PFSK-1 (cell line): ENCODE results near the gene FASTK.

Source experiments
- FOXP2 ChIP-seq: optimal IDR thresholded peaks from 2 replicates; pipeline ENCODE3; 2011; ENCODE audit warnings: borderline replicate concordance, control low read depth, inconsistent platforms; ENCODE audit not compliant: insufficient read depth; ENCODE audit errors: extremely low read length, extremely low read depth
- POLR2AphosphoS5 ChIP-seq: IDR thresholded peaks from 2 replicates; pipeline ENCODE4 v1.6.1; 2012; ENCODE audit warnings: low read depth, mild to moderate bottlenecking, control low read depth, low read length, moderate library complexity
- SIN3A ChIP-seq: IDR thresholded peaks from 2 replicates; pipeline ENCODE4 v1.6.1; 2012; ENCODE audit warnings: mild to moderate bottlenecking, low read length, moderate library complexity, borderline replicate concordance; ENCODE audit not compliant: insufficient read depth
- TAF1 ChIP-seq: IDR thresholded peaks from 2 replicates; pipeline ENCODE4 v1.6.1; 2012; ENCODE audit warnings: low read length, control low read depth, borderline replicate concordance; ENCODE audit not compliant: insufficient read depth
- TF ChIP-seq, protein P1 (sequence below), 2 experiments: IDR thresholded peaks; 2 replicates each; pipeline versions ENCODE4 v1.6.1 to v1.8.0; 2011 to 2012; ENCODE audit warnings: low read depth in 2 of 2, low read length in 2 of 2, control low read depth in 1 of 2, inconsistent platforms in 1 of 2, mild to moderate bottlenecking in 1 of 2, moderate library complexity in 1 of 2; ENCODE audit not compliant: insufficient read depth in 1 of 2

Gene FASTK

DNA sequence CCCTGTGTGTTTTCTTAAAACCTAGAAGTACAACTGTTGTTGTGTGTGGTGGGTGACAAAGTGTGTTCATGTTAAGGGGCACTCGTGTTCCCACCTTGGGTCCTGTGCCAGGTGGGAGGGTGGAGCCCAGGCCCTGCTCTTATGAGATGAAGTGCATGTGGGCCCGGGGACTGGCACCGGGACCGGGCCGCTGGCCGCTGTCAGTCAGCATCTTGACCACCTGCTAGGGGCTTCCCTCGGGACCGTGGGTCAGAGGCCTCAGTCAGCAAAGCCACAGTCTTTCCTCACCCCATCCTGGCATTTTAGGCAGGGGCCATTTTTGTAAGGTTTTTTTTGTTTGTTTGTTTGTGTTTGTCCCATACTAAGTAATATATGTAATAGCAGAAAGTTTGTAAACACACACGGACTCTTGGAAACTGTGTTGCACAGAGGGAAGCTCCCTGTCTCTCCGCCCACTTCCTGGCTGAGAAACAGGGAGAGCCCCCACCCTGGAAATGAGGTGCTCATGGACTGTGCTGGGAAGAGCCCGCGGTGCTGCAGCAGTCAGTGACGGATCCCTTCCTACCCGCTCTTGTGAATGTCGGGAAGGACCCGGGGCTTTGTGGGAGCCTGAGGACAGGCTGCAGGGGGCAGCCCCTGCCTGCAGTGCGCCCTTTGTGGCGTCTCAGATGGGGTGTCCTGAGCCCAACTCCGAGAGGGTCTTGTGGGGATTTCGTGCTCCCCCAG, 19.0 kb upstream of the FASTK start:
- no peak for TF ChIP-seq TAF1
- TF ChIP-seq FOXP2, result no peak
- TF ChIP-seq, protein P1, sequence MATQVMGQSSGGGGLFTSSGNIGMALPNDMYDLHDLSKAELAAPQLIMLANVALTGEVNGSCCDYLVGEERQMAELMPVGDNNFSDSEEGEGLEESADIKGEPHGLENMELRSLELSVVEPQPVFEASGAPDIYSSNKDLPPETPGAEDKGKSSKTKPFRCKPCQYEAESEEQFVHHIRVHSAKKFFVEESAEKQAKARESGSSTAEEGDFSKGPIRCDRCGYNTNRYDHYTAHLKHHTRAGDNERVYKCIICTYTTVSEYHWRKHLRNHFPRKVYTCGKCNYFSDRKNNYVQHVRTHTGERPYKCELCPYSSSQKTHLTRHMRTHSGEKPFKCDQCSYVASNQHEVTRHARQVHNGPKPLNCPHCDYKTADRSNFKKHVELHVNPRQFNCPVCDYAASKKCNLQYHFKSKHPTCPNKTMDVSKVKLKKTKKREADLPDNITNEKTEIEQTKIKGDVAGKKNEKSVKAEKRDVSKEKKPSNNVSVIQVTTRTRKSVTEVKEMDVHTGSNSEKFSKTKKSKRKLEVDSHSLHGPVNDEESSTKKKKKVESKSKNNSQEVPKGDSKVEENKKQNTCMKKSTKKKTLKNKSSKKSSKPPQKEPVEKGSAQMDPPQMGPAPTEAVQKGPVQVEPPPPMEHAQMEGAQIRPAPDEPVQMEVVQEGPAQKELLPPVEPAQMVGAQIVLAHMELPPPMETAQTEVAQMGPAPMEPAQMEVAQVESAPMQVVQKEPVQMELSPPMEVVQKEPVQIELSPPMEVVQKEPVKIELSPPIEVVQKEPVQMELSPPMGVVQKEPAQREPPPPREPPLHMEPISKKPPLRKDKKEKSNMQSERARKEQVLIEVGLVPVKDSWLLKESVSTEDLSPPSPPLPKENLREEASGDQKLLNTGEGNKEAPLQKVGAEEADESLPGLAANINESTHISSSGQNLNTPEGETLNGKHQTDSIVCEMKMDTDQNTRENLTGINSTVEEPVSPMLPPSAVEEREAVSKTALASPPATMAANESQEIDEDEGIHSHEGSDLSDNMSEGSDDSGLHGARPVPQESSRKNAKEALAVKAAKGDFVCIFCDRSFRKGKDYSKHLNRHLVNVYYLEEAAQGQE (IDR thresholded peaks at IDR 0.05; ENCODE audit: insufficient read depth in 1 of 2, low read depth in 2 of 2, low read length in 2 of 2), result no peak
- TF ChIP-seq SIN3A, result no peak
- no peak for TF ChIP-seq POLR2AphosphoS5

DNA sequence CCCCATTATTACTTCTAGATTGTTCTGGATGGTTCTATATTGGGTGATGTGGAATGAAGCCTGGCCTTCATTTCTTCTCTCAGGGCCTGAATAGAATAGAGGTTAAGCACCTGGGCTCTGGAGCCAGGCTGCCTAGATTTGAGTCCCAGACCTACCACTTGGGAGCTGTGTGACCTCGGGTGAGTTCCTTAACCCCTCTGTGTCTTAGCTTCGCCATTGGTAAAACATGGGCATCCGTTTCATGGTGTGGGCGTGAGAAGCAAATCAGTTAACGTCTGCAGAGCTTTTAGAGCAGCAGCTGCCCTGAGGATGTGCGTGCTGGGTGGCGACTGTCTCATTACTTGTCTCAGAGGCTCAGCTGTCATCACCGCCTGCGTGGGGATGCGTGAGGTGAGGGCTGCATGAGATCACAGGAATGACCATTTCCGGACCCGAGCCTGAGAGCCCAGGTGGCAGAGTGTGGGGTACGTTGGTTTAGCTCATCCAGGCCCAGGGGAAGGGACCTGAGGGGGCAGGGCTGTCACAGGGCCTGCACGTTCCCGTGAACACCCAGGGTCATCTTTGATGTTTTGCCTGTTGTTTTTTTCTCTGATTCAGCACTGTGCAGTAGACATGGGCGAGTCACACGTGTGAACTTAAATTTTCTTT, 15.3 kb upstream of the FASTK start:
- TF ChIP-seq POLR2AphosphoS5 (no peak), TAF1 (no peak), SIN3A (no peak), FOXP2 (no peak)
- TF ChIP-seq, protein P1 (IDR thresholded peaks at IDR 0.05; ENCODE audit: insufficient read depth in 1 of 2, low read depth in 2 of 2, low read length in 2 of 2), result no peak

DNA sequence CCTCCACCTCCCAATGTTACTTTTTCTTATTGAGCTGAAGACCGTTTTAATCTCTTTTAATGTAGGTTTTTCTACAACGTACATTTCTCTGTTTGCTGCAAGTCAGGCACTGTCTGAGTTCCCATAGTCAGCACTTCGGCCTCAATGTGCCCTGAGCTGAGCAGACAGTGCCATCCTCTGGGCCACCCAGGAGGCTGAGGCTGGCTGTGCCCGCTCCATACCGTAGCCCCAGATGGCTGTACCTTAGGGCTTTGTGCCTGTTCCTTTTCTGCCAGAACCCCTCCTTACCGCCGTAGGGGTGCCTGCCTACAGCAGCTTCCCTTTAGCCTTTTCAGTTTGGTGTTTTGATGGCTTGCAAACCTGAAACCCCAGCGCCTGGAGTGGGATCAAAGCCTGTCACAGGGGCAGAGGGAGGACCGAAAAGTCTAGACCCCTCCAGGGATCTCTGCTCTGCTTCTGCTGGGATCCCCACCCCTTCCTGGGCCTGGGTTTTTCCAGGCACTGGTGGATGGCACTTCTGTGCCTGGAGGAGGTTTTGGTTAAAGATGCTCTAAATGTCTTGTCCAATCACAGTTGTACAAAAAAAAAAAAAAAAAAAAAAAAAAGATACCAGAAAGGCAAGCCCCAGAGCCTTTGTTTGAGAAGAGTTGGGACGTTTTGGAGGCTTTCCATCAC, 14.7 kb upstream of the FASTK start:
- no peak for TF ChIP-seq SIN3A
- no peak for TF ChIP-seq TAF1
- TF ChIP-seq, protein P1 (IDR thresholded peaks at IDR 0.05; ENCODE audit: insufficient read depth in 1 of 2, low read depth in 2 of 2, low read length in 2 of 2), result no peak

DNA sequence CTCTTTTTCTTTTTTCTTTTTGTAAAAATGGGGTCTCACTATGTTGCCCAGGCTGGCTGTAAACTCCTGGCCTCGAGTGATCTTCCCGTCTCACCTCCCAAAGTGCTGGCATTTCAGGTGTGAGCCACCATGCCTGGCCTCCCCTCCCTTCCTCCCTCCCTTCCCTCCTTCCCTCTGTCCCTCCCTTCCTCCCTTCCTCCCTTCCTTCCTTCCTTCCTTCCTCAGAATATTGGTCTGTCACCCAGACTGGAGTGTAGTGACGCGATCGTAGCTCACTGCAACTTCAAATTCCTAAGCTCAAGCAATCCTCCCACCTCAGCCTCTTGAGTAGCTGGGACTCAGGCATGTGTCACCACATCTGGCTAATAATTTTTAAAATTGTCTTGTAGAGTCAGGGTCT, 14.1 kb upstream of the FASTK start:
- TF ChIP-seq, protein P1 (IDR thresholded peaks at IDR 0.05; ENCODE audit: insufficient read depth in 1 of 2, low read depth in 2 of 2, low read length in 2 of 2), result no peak
- TF ChIP-seq SIN3A, result no peak
- TF ChIP-seq TAF1, result no peak
- TF ChIP-seq POLR2AphosphoS5, result no peak
- TF ChIP-seq FOXP2, result no peak

DNA sequence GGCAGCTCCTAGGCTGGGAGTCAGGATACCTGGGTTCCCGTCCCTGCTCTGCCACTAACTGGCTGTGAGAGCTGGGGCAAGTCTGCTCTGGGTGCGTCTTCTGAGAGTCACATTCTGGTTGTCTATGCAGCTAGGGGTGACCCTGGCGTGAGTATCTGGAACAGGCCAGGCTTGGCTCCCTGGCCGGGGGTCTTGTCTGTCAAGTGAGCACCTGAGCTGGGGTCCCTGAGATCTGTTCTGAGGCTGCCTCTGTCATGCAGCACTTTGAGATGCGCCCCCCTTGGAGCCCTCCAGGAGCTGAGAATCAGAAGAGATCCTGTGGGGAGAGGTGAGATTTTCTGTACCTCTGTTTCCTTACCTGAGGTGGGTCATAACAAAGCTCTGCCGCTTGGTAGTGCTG, 13.1 kb upstream of the FASTK start:
- TF ChIP-seq, protein P1 (IDR thresholded peaks at IDR 0.05; ENCODE audit: insufficient read depth in 1 of 2, low read depth in 2 of 2, low read length in 2 of 2), result no peak
- TF ChIP-seq POLR2AphosphoS5, result no peak
